ENCODE results near the gene STX16.

STX16 gene

DNA sequence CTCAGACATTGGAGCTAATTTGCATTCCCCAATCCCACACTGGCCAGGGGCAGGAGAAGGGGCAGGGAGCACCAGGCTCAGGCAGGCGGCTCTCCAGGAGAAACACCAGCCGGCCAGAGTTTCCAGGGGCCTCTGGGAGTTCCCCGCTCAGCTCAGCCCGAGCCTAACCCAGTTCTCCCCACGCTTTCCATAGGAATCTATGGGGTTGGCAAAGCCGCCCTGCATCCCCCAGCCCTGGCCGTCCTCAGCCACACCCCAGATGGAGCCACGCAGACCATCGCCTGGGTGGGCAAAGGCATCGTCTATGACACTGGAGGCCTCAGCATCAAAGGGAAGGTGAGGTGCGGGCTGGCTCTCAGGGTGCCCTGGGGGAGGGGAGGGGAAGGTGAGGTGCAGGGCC lies 49.7 kb downstream of the STX16 start:
- no peak for DNase-seq (ENCODE audit: extremely low read depth, low read depth)

GRCh38 chr20:58701431-58702160 lies 50.5 kb downstream of the STX16 start:
- no peak for DNase-seq (ENCODE audit: extremely low read depth, low read depth)
- TF ChIP-seq CTCF (IDR thresholded peaks at IDR 0.05; ENCODE audit: low read depth, low read length), result no peak

More for the DNA sequence above, 49.7 kb downstream of the STX16 start:
- TF ChIP-seq CTCF (IDR thresholded peaks at IDR 0.05; ENCODE audit: low read depth, low read length), result no peak

DNA sequence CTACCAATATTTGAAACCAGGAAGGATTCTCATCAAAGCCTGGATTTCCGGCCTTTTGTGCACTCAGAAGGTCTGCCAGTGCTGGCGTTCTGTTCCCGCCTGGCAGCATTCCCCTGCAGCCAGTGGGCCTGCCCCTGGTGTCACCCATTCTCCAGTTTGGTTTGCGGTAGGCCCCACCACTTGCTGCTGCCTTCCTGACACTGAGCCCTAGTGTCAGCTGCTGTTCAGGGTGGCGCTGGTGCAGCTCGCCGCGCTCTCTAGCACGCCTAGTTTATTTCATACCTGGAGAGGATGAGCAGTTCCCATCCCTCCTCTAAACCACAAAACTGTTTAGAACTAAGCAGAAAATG lies 51.1 kb downstream of the STX16 start:
- DNase-seq (ENCODE audit: extremely low read depth, low read depth), result no peak
- TF ChIP-seq CTCF (IDR thresholded peaks at IDR 0.05; ENCODE audit: low read depth, low read length), result no peak

DNA sequence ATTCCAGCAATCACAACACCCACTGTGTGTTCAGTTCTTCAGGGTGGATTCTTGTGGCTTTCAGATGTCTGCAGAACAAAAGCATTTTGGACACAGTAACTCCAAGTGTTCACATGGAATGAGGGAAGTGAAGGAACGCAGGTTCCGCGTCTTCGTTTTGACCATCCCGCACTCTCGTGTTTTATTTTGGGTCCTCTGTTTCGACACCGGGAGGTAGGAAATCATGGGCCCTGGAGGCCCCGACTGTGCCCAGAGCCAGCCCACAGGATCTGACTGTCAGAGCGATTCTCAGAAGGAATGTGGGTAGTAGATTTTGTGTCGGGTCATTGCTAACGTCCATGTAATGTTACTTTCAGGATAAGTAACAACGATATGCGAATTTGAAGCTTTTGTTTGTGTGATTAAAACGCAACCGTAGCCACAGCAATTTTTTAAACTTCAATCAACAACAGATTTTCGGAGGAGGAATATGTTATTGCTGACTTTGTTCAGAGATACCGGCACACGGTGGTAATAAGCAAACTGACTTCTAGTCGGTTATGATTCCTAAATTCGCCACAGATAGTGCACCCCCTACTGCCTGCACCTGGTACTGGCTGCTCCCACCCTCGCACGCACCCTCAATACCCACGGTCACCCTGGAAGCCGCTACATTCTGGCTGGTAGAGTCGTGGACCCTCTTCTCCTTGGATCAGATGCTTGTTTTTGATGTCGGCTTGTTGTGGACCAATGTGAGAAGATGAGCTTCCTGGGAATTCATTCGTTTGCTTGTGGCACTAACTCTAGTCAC lies 52.0 kb downstream of the STX16 start:
- TF ChIP-seq CTCF (IDR thresholded peaks at IDR 0.05; ENCODE audit: low read depth, low read length), result peak; percentile 27
- DNase-seq (ENCODE audit: extremely low read depth, low read depth), result no peak

- no peak for TF ChIP-seq CTCF (IDR thresholded peaks at IDR 0.05; ENCODE audit: low read depth, low read length)
- no peak for DNase-seq (ENCODE audit: extremely low read depth, low read depth)
Observed at GRCh38 chr20:58703765-58704371, 52.8 kb downstream of the STX16 start.

GRCh38 chr20:58705208-58705926 lies 54.3 kb downstream of the STX16 start:
- no peak for TF ChIP-seq CTCF (IDR thresholded peaks at IDR 0.05; ENCODE audit: low read depth, low read length)
- DNase-seq (ENCODE audit: extremely low read depth, low read depth), result no peak
